Astrocyte (in vitro differentiated cells and primary cell): Measurements from ENCODE around the gene AKAP1.

Source experiments
- EZH2 ChIP-seq: IDR thresholded peaks from 2 replicates; pipeline ENCODE4 v1.6.1; 2012; ENCODE audit warnings: mild to moderate bottlenecking, low read length, inconsistent platforms; ENCODE audit not compliant: insufficient read depth
- TF ChIP-seq, protein P1 (sequence below): IDR thresholded peaks from 2 replicates; pipeline ENCODE4 v1.5.1; 2011; ENCODE audit warnings: low read depth, mild to moderate bottlenecking, inconsistent platforms, low read length, moderate library complexity; ENCODE audit not compliant: insufficient read depth

DNA sequence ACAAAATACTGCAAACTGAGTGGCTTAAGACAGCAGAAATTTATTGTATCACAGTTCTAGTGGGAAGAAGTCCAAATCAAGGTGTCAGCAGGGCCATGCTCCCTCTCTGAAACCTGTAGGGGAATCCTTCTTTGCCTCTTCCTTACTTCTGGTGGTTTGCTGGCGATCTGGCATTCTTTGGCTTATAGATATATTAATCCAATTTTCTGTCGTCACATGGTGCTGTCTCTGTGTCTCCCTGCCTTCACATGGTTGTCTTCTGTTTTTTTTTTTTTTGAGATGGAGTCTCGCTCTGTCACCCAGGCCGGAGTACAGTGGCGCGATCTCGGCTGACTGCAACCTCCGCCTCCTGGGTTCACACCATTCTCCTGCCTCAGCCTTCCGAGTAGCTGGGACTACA is 6.8 kb upstream of the AKAP1 start:
- TF ChIP-seq, protein P1, sequence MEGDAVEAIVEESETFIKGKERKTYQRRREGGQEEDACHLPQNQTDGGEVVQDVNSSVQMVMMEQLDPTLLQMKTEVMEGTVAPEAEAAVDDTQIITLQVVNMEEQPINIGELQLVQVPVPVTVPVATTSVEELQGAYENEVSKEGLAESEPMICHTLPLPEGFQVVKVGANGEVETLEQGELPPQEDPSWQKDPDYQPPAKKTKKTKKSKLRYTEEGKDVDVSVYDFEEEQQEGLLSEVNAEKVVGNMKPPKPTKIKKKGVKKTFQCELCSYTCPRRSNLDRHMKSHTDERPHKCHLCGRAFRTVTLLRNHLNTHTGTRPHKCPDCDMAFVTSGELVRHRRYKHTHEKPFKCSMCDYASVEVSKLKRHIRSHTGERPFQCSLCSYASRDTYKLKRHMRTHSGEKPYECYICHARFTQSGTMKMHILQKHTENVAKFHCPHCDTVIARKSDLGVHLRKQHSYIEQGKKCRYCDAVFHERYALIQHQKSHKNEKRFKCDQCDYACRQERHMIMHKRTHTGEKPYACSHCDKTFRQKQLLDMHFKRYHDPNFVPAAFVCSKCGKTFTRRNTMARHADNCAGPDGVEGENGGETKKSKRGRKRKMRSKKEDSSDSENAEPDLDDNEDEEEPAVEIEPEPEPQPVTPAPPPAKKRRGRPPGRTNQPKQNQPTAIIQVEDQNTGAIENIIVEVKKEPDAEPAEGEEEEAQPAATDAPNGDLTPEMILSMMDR, result no peak
- no peak for TF ChIP-seq EZH2
